ENCODE data around the gene ADGRG3.

GRCh38 chr16:57651344-57652333 is 16.5 kb upstream of the ADGRG3 start:
- no peak for TF ChIP-seq FOXM1 (IDR thresholded peaks at IDR 0.05; ENCODE audit: borderline replicate concordance)
- no peak for TF ChIP-seq BHLHE40 (IDR thresholded peaks at IDR 0.05; ENCODE audit: borderline replicate concordance)
- TF ChIP-seq SP1 (IDR thresholded peaks at IDR 0.05) = no peak
- TF ChIP-seq HDGF (IDR thresholded peaks at IDR 0.05; ENCODE audit: borderline replicate concordance) = no peak
- TF ChIP-seq CTBP1 (IDR thresholded peaks at IDR 0.05; ENCODE audit: borderline replicate concordance) = no peak
- no peak for TF ChIP-seq FOXA1 (IDR thresholded peaks at IDR 0.05)
- TF ChIP-seq L3MBTL2 (conservative IDR thresholded peaks at IDR 0.05) = no peak
- no peak for TF ChIP-seq NFRKB (IDR thresholded peaks at IDR 0.05)
- no peak for TF ChIP-seq ARNT (IDR thresholded peaks at IDR 0.05)
- TF ChIP-seq, protein P1, sequence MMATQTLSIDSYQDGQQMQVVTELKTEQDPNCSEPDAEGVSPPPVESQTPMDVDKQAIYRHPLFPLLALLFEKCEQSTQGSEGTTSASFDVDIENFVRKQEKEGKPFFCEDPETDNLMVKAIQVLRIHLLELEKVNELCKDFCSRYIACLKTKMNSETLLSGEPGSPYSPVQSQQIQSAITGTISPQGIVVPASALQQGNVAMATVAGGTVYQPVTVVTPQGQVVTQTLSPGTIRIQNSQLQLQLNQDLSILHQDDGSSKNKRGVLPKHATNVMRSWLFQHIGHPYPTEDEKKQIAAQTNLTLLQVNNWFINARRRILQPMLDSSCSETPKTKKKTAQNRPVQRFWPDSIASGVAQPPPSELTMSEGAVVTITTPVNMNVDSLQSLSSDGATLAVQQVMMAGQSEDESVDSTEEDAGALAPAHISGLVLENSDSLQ (IDR thresholded peaks at IDR 0.05) = no peak
- TF ChIP-seq ELF4 (IDR thresholded peaks at IDR 0.05) = no peak
- no peak for TF ChIP-seq LEF1 (IDR thresholded peaks at IDR 0.05; ENCODE audit: borderline replicate concordance)
- no peak for TF ChIP-seq FOXK2 (IDR thresholded peaks at IDR 0.05)
- TF ChIP-seq ZNF384 (IDR thresholded peaks at IDR 0.05) = no peak
